ENCODE data around the gene ABCA1.
A peak's percentile ranks its signal among the peaks of the same experiment; 100 is the strongest.
"Not testable (repeated sequence)": the region's sequence is repeated elsewhere in the genome, so short reads cannot be mapped to it uniquely, and the experiment has no call there.

Gene ABCA1

GRCh38 chr9:104944356-104944755 is 16.4 kb upstream of the ABCA1 start:
- no peak for DNase-seq

GRCh38 chr9:104941597-104941996 is 13.6 kb upstream of the ABCA1 start:
- DNase-seq, result no peak

- no peak for DNase-seq
Measured at GRCh38 chr9:104936291-104936690, 8.3 kb upstream of the ABCA1 start.

DNA sequence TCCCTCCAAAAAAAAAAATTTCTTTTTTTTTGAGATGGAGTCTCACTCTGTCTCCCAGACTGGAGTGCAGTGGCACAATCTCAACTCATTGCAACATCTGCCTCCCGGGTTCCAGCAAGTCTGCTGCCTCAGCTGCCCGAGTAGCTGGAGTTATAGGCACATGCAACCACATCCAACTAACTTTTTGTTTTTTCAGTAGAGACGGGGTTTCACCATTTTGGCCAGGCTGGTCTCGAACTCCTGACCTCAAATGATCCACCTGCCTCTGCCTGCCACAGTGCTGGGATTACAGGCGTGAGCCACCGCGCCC is 7.5 kb upstream of the ABCA1 start:
- DNase-seq, result not testable (repeated sequence)

DNA sequence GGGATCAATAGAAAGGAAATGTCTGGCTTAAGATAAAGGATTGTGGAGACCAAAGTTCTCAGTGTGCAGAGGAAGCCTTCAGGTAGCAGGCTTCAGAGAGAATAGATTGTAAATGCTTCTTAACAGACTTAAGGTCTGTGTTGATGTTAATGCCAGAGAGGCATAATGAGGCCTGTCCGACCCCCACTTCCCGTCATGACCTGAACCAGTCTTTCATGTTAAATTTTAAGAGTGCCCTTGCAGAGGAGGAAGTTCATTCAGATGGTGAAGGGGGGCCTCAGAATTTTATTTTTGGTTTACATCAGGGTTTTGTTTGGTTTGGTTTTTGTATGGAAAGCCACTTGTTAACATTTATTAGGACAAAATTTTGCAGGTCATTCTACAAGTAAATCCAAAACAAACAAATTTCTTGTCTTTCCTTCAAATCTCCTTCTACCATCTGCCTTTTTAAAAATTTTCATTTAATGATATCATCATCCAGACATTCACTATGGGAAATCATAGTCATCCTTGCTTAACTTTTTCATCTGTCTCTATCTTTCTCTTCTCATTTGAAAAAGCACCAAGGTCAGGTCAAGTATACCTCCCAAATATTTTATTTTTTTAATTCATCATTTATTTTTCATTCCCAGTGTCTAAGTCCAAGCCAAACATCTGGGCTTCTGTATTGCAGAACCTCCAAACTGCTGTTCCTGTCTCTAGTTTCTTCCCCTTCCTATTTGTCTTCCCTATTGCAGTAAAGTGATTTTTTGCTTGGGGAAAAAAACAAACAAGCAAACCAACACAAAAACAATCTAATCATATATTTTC is 6.9 kb upstream of the ABCA1 start:
- DNase-seq, result no peak

DNA sequence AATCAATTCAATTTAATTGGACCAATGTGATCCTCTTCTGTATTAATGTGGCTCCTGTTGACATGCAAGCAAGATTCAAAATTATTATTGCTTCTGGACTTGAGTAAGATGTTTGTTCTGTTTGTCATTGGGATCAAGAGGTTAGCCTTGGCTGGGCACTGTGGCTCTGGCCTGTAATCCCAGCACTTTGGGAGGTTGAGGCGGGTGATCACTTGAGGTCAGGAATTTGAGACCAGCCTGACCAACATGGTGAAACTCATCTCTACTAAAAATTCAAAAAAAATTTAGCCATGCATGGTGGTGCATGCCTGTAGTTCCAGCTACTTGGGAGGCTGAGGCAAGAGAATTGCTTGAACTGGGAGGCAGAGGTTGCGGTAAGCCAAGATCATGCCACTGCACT is 5.1 kb upstream of the ABCA1 start:
- DNase-seq, result not testable (repeated sequence)

- DNase-seq, result no peak
Measured at GRCh38 chr9:104931256-104931655, 3.3 kb upstream of the ABCA1 start.

GRCh38 chr9:104927216-104927911 is 591 bp downstream of the ABCA1 start:
- DNase-seq, result peak; percentile 62

DNA sequence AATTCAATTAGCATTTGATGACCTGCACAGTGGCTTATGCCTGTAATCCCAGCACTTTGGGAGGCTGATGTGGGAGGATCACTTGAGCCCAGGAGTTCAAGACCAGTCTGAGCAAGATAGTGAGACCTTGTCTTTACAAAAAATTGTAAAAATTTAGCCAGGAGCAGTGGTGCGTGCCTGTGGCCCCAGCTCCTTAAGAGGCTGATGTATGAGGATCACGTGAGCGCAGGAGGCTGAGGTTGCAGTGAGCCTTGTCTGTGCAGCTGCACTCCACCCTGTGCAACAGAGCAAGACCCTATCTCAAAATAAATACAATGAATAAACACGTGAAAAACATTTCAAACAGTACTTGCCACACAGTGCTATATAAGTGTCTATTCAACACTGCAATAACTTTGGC is 4.2 kb downstream of the ABCA1 start:
- no peak for DNase-seq

DNA sequence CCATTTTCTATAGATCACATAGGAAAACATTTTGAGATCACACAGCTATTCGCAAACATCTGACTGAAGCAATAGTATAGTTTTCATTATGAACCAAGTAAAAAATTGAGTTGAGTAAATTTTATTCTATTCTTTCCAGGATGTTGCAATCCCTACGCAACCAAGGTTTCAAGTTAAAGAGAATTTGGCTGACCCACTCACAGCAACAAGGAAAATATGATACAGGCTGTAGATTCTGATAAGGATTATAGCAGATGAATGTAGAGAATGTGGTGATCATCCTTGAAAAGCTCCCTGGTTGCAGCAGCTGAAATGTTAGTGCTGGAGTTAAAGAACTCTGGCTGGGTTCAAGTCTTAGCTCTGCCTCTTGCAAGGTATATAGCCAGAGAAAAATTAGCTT is 4.7 kb downstream of the ABCA1 start:
- DNase-seq, result peak; percentile 79

- DNase-seq, result not testable (repeated sequence)
Measured at GRCh38 chr9:104922748-104923147, 5.2 kb downstream of the ABCA1 start.

- DNase-seq, result peak; percentile 30
Measured at GRCh38 chr9:104921067-104921741, 6.8 kb downstream of the ABCA1 start.

GRCh38 chr9:104915753-104916152 is 12.2 kb downstream of the ABCA1 start:
- no peak for DNase-seq

- DNase-seq, result no peak
Measured at GRCh38 chr9:104915049-104915448, 12.9 kb downstream of the ABCA1 start.

DNA sequence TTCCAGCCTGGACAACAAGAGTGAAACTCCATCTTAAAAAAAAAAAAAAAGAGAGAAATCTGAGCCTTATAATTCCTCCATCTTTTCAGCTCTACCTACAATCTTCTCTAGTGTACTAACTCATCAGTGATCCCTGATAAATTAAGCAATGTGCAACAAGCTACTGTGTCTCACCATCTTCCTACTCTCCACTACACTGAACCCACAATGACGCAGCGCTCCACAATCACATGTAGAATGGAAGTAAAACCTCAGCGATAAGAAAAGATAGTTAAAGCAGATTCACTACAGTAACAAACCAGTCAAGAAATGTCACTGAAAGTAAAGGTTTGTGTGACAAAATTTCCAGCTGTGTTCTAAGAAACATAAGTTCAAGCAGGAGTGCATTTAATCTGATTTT is 13.5 kb downstream of the ABCA1 start:
- DNase-seq, result peak; percentile 81

DNA sequence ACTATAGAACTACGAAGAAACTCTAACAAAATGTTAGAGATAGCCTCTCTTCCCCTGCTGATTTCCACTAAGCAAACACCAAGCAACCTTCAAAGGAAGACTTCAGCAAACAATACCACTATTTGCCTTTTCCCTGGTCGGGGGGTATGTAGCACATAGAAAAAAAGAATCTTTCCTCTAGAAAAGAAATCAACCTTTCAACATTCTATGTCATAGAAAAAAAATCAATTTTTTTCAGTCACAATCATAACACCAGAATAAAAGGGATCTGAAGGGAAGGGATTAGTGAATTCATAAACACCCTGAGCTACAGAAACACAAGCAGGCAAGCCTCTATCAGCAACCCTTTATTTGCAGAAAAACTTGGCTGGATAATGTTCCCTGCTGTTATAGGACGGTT is 15.3 kb downstream of the ABCA1 start:
- no peak for DNase-seq

DNA sequence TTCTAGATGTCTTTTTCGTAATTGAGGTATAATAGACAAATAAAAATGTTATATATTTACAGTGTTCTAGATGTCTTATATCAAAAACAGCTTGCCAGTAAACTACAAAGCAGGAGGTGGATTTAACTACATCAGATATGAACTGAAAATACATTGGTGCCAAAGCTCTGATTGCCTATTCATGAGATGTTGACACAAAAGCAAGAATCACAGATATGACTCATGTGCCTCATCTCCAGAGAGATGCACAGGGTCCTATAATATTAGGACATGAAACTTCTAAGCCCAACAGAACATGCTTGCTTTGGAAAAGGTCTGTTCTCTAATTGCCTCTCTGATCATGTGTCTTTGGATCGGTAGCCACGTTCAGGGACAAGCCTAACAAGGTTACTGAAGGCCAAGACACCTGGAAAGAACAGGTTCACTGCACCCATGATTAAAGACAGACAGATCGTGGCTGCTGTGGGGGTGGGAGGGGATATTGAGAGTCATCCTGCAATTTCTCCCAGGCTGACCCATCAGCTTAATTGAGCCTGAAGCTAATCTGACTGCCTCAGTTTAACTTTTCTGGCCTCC is 16.8 kb downstream of the ABCA1 start:
- peak; percentile 72 for DNase-seq

DNA sequence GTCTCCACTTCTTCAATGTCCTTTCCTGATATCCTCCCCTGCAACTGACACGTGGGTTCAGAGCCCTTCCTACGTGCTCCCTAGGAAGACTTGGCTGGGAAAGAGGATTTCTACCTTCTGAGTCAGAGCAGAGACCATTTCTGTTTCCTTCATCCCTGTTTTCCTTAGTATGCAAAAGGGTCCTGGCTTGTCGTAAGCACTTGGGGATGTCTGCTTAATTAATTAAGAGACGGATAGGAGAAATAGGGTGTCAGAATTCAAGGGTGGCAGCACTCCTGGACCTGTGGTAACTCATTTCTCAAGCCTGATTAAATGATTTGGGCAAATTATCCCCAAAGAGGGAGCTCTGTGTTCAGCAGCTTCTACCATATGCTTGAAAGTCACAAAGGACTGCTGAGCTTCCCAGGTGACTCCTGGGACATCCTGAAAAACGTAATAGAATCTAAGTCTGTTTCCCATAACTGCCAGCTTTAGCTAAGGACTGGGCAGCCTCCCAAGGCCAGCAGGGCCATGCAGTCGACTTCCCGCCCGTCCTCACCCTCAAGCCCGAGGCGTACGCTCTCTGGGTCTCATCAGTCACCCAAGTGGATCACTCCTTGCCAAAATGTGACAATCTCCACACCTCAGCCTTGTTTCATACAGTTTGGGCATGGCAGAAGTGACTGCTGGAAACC is 20.5 kb downstream of the ABCA1 start:
- no peak for DNase-seq

GRCh38 chr9:104906441-104907277 is 21.3 kb downstream of the ABCA1 start:
- no peak for DNase-seq

DNA sequence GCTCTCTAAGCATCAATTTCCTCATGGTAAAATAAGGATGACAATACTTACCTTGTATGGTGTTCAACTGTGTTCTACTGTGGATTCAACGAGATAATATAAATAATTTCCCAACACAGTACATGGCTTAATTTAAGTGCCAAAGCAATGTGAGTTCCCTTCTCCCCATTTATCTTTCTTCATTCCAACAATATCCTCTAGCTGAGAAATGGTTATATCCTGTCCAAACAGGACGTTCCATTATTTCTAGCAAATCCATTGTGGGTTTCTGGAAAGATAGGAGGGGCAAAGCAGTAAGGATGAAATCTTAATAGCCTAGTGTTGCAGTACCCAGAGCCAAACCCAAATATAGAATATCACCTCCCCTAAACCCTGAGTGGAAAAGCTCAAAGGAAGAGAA is 22.0 kb downstream of the ABCA1 start:
- DNase-seq, result no peak

GRCh38 chr9:104905153-104905901 is 22.6 kb downstream of the ABCA1 start:
- DNase-seq, result no peak

All from inflammatory macrophage treated with lipopolysaccharide for 4 hours (primary cell).